Choroid plexus epithelial cell (primary cell): ENCODE data around the gene PNMA6A.
"Not testable (repeated sequence)": the region's sequence is repeated elsewhere in the genome, so short reads cannot be mapped to it uniquely, and the experiment has no call there.

ENCODE experiments used
- DNase-seq: peaks from one replicate; pipeline ENCODE4 v3.0.0-alpha.2; 2010; ENCODE audit warnings: low read depth
- H3K4me3 ChIP-seq: 2 replicates; pipeline ENCODE4 v1.5.1; 2011; ENCODE audit warnings: low read depth, mild to moderate bottlenecking, control low read depth, low read length, moderate library complexity
- CTCF ChIP-seq: conservative IDR thresholded peaks from 2 replicates; pipeline ENCODE4 v1.5.1; 2011; ENCODE audit warnings: low read depth, mild to moderate bottlenecking, control low read depth, inconsistent platforms, low read length, moderate library complexity

PNMA6A gene

GRCh38 chrX:153063315-153063714, 8.9 kb upstream of the PNMA6A start:
- DNase-seq = peak; percentile 63
- no peak overlapping the region for H3K4me3 ChIP-seq
- no peak for TF ChIP-seq CTCF

DNA sequence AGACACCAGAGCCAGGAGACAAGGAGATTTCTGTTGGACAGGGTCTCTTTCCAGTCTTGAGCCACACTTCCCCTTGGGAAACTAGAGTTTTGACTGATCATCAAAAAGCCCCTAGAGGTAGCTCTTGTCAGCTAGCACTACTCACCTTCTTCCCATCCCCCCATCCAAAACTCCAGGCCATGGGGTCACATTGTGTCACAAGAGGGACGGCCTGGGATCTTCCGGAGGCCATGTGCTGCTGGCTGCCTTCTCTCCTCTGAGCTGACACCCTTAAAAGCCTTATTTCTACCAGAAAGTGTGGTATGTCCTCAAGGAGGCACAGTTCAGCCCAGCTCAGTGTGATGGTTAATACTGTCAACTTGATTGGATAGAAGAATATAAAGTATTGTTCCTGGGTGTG, 8.2 kb upstream of the PNMA6A start:
- no peak for TF ChIP-seq CTCF
- H3K4me3 ChIP-seq = no peak overlapping the region
- no peak for DNase-seq

GRCh38 chrX:153065389-153065788, 6.9 kb upstream of the PNMA6A start:
- no peak overlapping the region for H3K4me3 ChIP-seq
- DNase-seq = no peak
- no peak for TF ChIP-seq CTCF

DNA sequence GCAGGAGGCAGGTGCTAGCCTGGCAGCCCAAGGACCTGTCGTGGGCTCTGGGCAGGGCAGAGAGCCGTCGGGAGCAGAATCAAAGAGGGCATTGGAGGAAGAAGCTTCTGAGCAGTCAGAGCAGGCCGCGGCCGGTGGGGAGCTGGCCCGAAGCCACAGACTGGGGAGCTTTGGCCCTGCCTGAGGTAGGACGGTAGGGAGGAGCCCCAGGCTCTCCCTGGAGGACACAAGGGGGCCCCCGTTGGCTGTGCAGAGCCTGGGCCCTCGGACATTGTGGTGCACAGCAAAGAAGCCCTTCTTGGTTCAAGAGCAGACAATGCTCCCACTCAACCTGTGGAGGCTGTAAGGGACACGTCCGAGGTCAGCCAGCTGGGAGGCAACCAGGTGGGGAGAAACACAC, 5.9 kb upstream of the PNMA6A start:
- not testable (repeated sequence) for H3K4me3 ChIP-seq, DNase-seq

- not testable (repeated sequence) for DNase-seq, H3K4me3 ChIP-seq
Measured at GRCh38 chrX:153073331-153073730, 1.1 kb downstream of the PNMA6A start.

DNA sequence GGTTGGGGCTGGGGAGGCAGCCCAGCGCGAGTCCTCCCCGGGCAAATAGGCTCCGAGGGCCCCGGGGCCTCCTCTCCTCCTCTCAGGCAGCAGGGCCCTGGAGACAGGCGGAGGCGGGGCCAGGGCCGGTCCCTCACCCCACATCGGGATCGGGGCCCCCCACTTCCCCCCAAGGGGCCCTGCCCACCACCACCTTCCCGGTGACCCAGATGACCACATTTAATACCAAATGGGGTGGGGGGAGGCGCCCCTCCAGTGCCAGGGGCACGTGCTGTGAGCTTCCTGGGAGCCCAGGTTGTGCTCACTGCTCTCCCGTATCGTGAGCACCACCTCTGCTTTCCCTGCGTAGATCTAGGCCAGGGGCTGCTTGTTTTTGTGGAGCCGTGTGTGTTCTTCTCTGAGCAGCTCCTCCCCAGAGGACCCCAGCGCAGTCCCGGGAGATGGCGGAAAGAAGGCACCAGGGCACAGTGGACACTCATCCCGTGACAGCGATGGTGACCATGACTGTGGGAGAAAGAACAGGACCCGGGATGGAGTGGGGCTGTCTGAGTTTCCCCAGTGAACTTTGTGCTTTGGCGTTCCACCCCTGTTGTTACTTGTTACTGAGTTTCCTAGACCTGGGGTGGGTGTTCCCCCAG, 2.1 kb downstream of the PNMA6A start:
- TF ChIP-seq CTCF = no peak
- no peak overlapping the region for H3K4me3 ChIP-seq

GRCh38 chrX:153074935-153075334, 2.7 kb downstream of the PNMA6A start:
- no peak for TF ChIP-seq CTCF
- no peak overlapping the region for H3K4me3 ChIP-seq
- DNase-seq = no peak

More for the DNA sequence above, 2.1 kb downstream of the PNMA6A start:
- DNase-seq = no peak

- no peak for TF ChIP-seq CTCF
- DNase-seq = no peak
- H3K4me3 ChIP-seq = no peak overlapping the region
Measured at GRCh38 chrX:153075366-153075765, 3.1 kb downstream of the PNMA6A start.

GRCh38 chrX:153077437-153078135, 5.3 kb downstream of the PNMA6A start:
- not testable (repeated sequence) for DNase-seq, H3K4me3 ChIP-seq

- H3K4me3 ChIP-seq, DNase-seq: not testable (repeated sequence)
Measured at GRCh38 chrX:153083238-153083923, 11.1 kb downstream of the PNMA6A start.
